T-helper 2 cell treated with Interferon-gamma antibody and Interleukin-4, amounts not matched to agents 100 ng/mL and 5 ng/mL, for 36 hours (primary cell): Measurements from ENCODE around the gene KCTD16. TPM values are rescaled to one million over a fixed set of nuclear protein-coding genes. Genes with fewer than 3 reads are reported as not detected.

ENCODE experiments used
- intact Hi-C: fragments of 100-400 bp; cut with micrococcal nuclease; formaldehyde crosslinking; loops from one replicate; pipeline ENCODE4 v1.15.1; 2023
- total RNA-seq: library from RNA; stranded (reverse); gene quantifications from 2 replicates; pipeline ENCODE4 v1.2.3, GENCODE V29; 2022

Gene KCTD16
- total RNA-seq, 1 donor from 2014 or later = not detected

DNA sequence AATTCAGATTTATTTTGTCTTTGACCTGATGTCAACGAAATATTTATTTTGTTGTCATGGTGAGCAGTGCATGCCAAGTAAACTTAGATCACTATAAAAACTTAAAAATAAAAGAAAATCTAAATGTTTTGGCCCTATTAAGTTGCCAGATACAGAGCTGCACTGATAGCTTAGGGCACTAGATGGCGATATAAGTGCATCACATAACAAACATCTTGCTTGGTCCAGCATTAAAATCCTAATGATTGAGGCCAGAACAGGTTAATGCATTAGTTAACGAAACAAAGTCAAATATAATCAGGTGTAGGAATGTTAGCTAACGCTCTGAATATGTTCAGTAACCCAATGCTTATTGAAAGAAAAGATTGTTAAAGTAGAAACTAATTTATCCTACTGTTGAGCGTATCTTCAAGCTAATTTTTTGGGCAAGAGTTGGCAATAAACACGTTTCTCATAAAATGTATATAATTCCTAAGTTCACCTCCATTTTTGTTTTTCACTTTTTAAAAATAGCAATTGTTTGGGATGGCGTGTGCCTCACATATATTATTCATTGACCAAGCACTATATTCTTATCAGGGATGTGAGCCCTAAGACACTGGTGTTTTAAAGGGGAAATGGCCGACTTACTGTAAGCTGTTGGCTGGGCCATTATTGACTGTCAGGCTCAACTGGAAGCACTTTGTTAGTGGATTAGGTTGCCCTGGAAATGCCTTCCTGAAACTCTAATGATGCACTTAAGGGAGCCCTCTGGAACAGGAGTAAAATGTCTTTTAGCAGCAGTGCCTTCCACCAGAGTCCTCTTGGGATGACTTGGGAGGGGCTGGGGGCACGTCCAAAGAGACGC lies 33.3 kb downstream of the KCTD16 start:
- intact Hi-C loops = loop anchor here (1.0 to 10.0 kb wide), 5 partner anchors 898 to 1921 kb away; no protein-coding TSS in a partner anchor

DNA sequence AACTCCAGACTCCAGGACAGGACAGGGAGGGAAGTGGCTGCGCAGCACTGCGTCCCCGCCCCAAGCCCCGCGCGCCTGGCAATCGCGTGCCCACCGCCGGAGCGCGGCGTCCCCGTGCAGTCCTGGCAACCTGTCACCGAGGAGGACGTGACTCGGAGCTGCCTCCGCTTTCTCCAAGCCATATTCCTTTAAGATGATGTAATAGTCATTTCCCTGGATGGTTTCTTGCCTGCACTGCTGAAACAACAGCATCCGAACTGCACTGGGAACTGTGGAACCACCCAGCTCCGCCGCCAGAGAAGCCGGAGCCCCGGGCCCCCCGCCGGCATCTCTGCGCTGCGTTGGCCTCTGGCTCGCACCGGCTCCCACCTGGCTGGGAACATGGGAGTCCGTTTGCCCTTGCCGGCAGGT lies 34.5 kb downstream of the KCTD16 start:
- intact Hi-C loops = loop anchor here (10.0 kb wide), 2 partner anchors 1480 to 1920 kb away; no protein-coding TSS in a partner anchor

DNA sequence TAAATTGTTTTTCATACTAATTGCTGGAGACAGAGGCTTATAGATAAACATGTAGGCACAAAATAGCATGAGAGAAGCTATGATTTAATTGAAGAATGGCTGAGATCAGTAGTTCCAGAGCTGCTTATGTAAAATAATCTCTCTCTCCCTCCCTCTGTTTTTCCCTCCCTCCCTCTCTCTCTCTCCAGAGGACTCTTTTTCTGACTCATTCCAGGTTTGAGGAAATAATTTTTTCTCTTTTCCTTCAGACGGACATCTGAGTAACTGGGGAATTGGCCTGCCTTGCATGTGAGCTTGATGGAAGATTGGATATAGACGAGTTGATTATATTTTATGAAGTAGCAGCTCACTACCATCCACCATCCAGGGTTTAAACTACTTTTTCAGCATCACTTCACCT lies 35.5 kb downstream of the KCTD16 start:
- intact Hi-C loops = loop anchor here (10.0 kb wide), 2 partner anchors 1479 to 1919 kb away; no protein-coding TSS in a partner anchor

DNA sequence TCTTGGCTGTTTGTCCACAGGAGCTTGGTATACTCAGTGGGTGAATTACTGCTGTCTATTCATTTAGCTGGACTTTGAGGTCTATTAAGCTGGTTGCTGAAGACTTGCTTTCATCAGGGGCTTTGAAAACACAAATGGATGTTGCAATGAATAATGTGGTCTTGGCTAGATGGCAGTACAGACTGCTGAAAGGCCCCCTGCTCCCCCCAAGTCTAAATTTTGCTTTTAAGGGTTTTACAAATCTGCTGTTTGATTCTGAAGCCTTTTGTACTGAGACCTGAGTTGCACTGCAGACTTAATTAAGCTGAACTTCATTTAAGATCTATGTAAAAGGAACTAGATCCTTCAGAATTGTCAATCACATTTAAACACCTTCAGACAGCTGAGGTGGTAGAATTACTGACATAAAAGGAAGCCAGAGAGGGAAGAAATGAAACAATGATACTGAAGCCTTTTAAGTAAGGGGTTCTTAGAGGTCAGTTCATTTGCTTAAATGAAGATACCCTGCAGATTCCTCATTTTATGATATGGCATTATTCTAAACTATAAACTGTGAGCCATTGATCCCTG lies 37.3 kb downstream of the KCTD16 start:
- intact Hi-C loops = loop anchor here (10.0 kb wide), 2 partner anchors 1477 to 1917 kb away; no protein-coding TSS in a partner anchor

DNA sequence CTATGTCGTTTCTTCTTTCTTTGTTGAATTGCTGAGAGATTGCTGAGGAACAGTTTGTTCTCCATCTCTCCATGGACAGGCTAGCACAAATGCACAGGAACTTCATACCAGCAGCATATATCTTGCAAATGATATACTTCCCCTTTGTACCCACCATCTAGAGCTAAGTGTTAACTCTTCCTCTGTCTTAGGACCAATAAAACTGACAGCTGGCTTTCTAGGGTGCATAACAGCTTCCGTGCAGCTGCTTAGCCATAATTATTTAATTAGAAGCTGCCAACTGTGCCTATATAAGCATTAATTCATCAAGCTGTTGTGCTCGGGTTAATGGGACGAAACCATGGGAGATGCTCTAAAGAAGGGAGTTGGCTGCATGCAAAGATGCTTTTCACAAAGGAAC lies 38.7 kb downstream of the KCTD16 start:
- intact Hi-C loops = loop anchor here (10.0 kb wide), 2 partner anchors 1475 to 1915 kb away; no protein-coding TSS in a partner anchor

DNA sequence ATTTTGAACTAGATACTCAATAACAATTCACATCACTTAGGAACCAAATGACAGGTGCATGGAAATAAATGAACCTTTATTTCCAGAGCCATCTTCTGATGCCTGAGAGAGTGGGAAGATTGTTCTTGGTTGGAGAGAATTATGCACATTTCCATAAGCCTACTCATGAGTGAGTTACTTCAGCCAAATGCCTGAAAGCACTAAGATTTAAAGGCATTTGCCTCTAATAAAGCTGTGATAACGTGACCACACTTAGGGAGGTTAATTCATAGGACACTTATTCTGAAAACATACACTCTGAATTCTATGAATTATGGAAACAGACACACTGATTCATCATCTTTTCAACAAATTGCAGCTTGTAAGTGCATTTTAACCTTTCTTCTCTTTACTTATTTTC lies 40.0 kb downstream of the KCTD16 start:
- intact Hi-C loops = no loop called here

DNA sequence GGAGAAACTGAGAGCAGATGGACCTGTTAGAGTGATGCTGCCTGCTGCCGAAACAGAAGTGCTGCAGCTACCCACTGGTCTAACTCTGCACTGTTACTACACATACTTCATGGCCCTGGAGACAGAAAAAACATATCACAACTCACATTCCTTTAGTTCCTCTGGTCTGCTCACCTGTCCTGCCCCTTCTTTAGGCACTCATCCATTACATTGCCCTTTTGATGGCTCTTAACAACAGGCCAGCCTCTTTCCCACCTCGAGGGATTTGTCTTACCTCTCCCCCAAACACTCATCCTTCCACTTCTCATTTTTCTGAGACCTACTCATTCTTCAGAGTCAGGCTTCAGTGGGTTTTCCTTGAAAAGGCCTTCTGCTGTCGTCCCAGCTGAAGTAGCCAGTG lies 49.2 kb downstream of the KCTD16 start:
- intact Hi-C loops = no loop called here

DNA sequence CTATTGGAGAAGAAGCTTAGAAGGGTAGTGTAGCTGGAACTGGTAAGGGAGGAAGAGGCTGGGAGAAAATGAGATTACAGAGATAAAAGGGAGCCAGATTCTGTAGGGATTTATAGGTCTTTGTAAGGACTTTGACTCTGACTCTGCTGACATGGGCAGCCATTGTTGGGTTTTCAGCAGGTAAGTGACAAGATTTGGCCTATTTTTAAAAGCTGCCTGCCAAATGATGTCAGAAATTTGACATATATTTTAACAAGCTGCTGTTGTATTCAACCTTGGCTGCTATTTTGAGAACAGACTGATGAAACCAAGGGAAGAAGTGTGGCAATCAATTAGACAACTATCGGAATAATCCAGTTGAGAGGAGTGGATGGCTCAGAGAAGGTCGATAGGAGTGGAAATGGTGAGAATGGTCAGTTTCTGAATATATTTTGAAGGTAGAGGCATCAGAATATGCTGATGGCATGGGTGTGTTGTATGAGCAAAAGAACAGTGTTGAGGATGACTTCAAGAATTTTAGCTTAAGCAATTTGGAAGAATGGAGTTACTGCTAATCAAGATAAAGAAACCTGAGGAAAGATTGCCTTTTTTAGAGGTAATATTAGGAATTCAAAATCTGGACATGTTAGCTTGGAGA lies 56.8 kb downstream of the KCTD16 start:
- intact Hi-C loops = no loop called here

DNA sequence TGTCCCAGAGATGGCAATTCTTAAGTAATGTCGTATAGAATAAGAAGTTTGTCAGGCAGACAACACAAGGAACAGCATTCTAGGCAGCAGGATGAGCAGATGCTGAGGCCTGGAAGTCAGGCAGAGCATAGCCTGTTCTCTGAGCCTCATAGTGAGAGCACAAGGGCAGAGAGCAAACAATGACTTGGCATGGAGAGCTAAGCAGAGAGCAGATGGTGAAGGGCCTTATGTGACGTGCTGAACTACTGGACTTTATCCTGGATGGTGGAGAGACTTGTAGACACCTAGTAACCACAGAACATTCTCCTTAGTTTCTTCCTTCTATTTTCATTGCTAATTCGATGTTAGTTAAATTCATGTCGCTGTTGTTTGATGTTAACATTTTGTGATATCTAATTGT lies 60.1 kb downstream of the KCTD16 start:
- intact Hi-C loops = no loop called here

DNA sequence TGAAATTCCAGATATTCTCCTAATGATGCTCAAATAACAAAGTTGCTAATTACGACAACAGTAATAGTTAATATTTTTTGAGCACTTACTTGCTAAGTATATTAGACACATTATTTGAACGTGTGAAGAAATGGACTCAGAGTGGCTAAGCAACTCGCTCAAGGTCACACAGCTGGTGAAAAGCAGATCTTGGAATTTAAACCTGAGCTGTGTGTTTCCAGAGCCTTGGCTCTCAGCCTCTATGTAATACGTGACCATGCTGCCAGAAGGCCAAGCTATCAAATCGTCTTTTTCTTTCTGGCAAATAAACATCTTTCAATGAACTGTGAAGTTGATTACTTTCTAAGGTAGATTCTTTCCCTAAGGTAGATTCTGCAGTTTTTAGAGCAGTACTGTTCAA lies 61.6 kb downstream of the KCTD16 start:
- intact Hi-C loops = no loop called here

DNA sequence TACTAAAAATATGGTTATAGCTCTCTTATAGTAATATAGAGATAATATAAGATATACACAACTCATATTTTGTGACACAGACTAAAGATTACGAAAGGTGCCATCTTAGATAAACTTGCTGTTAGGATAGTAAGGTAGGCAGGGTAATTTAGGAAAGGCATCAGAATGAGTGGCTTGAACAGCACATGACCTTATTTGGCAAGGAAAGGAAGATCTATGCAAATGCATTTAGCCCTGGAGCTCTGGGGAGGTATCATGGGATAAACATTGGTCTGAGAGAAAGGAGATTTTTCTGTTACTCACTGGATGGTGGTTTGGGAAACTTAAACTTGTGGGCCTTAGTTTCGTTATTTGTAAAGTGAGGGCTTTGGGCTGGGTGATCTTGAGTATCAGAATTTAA lies 65.8 kb downstream of the KCTD16 start:
- intact Hi-C loops = no loop called here

DNA sequence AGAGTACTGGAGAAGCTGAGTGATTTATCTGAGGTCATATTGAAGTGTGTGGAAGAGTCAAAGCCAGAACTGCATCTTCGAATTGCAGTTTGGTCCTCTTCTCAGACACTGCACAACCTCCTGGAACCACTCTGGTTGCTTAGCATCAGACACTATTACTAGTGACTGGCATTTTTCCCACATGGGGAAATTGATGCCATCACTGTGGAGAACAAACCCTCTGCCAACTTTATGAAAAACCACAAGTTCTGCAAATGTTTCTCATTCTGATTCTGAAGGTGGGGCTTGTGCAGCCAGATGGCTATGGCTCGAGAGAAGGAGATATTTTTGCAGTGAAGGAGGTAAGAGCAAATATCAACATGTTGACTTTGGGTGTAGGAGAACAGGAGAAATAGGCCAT lies 67.2 kb downstream of the KCTD16 start:
- intact Hi-C loops = no loop called here

DNA sequence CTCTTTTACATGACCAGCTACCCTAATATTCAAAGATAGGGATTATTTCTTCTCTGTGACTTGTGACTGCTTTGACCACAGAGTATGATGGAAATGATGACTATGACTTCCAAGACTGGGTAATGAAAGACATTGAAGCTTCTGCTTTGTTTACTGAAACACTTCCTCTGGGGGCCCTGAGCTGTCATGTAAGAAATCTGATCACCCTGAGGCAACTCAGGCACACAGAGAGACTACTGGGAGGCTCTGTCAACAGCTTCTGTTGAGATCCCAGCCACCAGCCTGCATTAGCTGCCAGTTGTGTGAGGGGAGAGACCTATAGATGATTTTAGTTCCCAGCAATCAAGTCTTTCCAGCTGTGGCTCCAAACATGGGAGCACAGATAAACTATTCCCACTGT lies 76.5 kb downstream of the KCTD16 start:
- intact Hi-C loops = no loop called here

DNA sequence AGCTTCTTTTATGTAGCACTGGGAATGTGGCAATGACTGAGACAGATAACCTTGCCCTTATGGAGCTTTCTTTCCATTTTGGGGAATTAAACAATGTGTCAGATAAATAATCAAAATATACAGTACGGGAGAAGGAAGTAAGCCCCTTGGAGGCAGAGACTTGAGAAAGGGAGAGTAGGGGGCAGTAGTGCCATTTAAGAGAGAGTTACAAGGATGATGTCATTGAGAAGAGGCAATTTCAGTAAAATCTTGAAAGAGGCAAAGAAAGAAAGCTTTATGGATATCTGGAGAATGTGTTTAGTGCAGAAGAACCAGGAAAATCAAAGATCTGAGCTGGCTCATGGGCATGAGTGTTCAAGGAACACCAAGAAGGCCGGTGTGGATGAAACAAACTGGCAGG lies 77.3 kb downstream of the KCTD16 start:
- intact Hi-C loops = no loop called here

DNA sequence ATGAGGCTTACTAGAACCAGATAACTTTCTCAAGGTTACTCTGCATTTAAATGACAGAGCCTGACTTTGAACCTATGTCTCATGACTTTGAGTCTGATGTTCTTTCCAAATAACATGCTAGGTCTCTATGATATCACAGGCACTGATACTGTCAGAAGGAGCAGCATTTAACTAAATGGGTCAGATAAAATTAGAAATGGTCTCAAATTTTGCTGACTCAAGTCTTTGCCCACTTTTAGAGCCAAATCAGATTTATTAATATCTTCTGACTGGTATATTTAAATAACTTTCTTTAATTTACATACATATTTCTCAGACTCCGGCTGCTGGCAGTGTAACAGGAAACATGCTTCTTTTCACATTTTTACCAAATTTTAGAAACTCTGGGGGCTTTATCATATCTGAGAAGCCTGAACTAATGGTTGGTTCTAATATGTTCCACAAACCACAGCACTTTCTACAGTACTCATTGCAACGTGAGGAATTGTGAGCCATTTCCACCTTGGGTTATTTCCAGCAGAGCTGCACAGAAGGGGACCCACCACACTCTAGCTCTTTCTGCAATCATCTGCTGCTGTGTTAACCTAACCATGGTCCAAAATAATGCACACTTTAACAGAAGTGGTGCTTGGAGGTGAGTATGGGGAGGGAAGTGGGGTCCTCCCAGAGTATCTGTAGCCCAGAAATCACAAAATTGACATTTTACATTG lies 79.2 kb downstream of the KCTD16 start:
- intact Hi-C loops = no loop called here

DNA sequence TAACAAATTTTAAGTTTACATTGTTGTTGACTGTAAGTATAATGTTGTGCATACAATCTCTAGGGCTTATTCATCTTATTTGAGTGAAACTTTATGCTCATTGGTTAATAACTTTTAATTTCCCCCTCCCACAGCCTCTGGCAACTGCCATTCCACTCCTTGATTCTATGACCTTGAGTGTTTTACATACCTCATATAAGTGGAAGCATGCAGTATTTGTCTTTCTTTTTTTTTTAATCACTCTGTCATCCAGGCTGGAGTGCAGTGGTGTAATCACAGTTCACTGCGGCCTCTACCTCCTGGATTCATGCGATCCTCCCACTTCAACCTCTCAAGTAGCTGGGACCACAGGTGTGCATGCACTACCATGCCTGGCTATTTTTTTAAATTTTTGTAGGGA lies 83.9 kb downstream of the KCTD16 start:
- intact Hi-C loops = no loop called here

DNA sequence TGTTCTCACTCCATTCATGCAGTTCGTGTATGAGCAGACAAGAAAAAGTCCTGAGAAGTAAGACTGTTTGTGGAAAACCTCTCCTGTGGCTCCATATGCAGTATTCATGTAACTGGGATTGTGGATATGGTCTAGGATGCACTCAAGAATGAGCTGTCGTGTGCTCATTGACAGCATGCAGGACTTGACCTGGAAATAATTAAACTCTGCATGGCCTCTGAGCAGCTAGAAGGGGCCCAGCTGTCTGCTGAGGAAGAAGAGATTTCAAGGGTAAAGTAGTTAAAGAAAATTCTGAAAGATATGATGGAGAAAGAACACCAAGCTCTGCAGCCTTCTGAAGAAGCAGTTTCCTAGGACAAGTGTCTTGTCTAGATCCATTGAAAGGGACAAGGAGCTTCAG lies 89.4 kb downstream of the KCTD16 start:
- intact Hi-C loops = no loop called here

DNA sequence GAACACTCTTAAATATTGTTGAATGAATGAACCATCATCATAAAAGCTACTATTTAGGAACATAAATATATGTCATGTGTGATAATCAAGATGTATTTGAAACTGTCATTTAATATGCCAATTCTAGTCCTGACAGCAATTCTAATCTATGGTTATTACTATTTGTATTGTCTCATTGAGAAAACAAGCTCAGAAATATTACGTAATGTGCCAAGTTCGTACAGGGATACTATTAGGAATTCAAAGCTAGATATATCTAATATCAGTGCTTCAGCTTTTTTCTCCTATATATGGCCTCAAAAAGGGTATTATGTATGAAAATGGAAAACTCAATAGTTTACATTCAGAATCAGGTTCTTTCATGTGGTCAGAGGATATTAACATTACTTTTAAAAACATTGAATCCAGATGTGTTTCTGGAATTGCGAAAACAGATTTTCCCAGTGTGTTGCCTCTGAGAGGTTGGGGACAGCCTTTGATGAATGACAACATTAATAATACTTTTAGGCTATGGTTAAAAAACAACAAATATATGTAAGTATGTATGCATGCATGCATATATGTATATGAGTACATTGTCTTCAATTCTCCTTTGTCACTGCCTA lies 95.1 kb downstream of the KCTD16 start:
- intact Hi-C loops = no loop called here

DNA sequence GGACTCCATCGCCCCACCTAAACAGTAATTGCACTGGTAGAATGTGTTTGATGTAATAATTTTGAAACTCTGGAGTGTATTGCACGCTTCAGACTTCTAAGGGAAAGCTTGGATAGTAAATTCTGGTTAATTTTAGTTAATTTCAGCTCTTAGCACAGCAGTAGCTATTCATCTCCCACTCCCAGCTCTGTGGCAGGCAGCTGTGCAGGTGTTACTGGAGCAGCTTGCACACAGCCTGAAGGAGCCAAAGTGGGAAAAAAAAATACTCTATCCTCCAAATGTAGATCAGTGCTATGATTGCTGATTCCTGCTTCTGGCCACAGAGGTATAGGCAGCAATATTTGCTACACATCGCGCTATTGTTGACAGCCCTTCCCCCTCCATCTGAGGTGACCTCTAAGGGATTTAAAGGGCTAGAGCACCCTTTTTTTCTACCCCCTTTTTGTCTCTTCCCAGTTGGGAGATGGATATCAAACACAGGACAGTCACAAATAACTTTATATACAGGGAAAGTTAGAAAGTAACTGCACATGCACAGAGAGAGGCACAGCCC lies 97.4 kb downstream of the KCTD16 start:
- intact Hi-C loops = no loop called here

DNA sequence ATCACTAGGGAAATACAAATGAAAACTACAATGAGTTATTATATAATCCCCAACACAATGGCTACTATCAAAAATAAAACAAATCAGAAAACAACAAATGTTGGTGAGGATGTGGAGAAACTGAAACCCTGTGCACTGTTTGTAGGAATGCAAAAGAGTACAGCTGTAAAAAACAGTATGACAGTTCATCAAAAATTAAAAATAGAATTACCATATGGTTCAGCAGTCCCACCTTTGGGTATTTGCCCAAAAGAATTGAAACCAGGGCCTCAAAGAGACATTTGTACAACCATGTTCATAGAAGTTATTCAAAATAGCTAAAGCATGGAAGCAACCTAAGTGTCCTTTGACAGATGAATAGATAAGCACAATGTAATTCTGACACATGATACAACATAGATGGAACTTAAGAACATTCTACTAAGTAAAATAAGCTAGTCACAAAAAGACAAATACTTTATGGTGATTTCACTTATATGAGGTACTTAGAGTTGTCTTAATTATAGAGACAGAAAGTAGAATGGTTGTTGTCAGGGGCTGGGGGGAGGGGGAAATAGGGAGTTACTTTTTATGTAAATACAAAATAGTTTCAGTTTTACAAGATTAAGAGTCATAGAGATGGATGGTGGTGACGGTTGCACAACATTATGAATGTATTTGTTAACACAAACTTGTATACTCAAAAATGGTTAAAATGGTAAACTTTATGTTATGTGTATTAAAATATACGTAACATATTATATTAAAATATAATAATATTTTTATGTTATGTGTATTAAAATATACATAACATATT lies 102.8 kb downstream of the KCTD16 start:
- intact Hi-C loops = no loop called here
